Tibial artery (tissue), 4 donors: Measurements from ENCODE around the gene SLC32A1.

ENCODE experiments used
- DNase-seq, 2 donors: peaks; one replicate each; pipeline ENCODE4 v3.0.0-alpha.2; 2019
- H3K27ac ChIP-seq, 2 donors: fragments of 200-600 bp; sonication (generic) in 1 of 2; 1 replicate in 1 of 2; 2 replicates in 1 of 2; pipeline ENCODE4 v1.5.1; 2018 to 2019; ENCODE audit warnings: mild to moderate bottlenecking in 1 of 2
- H3K27me3 ChIP-seq, 2 donors: fragments of 200-600 bp; sonication (generic) in 1 of 2; one replicate each; pipeline versions ENCODE4 v1.5.1 to v1.6.0; 2016 to 2019
- H3K36me3 ChIP-seq, 3 donors: fragments of 200-600 bp; sonication (generic) in 2 of 3; one replicate each; pipeline ENCODE4 v1.5.1; 2016 to 2019; ENCODE audit warnings: mild to moderate bottlenecking in 2 of 3
- H3K4me1 ChIP-seq, 4 donors: fragments of 200-600 bp; sonication (generic) in 2 of 4; 1 replicate in 3 of 4; 2 replicates in 1 of 4; pipeline ENCODE4 v1.5.1; 2016 to 2019
- H3K4me3 ChIP-seq, 2 donors: fragments of 200-600 bp; sonication (generic) in 1 of 2; 1 replicate in 1 of 2; 2 replicates in 1 of 2; pipeline ENCODE4 v1.5.1; 2018 to 2019; ENCODE audit warnings: mild to moderate bottlenecking in 2 of 2
- H3K9me3 ChIP-seq, 3 donors: fragments of 200-600 bp; sonication (generic) in 1 of 3; one replicate each; pipeline ENCODE4 v1.5.1; 2016 to 2019
- intact Hi-C: fragments of 100-400 bp; cut with DNase I; formaldehyde crosslinking; loops from one replicate; pipeline ENCODE4 v1.15.0; 2023; ENCODE audit warnings: low total_unique reads
- TF ChIP-seq, protein P1 (sequence below), 2 experiments: fragments of 200-600 bp in 1 of 2; fragments of 450-650 bp in 1 of 2; IDR thresholded peaks; one replicate each; pipeline ENCODE4 v1.5.1; 2017 to 2019; ENCODE audit warnings: antibody characterized with exemption in 2 of 2, mild to moderate bottlenecking in 1 of 2, moderate library complexity in 1 of 2

SLC32A1 gene, protein sequence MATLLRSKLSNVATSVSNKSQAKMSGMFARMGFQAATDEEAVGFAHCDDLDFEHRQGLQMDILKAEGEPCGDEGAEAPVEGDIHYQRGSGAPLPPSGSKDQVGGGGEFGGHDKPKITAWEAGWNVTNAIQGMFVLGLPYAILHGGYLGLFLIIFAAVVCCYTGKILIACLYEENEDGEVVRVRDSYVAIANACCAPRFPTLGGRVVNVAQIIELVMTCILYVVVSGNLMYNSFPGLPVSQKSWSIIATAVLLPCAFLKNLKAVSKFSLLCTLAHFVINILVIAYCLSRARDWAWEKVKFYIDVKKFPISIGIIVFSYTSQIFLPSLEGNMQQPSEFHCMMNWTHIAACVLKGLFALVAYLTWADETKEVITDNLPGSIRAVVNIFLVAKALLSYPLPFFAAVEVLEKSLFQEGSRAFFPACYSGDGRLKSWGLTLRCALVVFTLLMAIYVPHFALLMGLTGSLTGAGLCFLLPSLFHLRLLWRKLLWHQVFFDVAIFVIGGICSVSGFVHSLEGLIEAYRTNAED

DNA sequence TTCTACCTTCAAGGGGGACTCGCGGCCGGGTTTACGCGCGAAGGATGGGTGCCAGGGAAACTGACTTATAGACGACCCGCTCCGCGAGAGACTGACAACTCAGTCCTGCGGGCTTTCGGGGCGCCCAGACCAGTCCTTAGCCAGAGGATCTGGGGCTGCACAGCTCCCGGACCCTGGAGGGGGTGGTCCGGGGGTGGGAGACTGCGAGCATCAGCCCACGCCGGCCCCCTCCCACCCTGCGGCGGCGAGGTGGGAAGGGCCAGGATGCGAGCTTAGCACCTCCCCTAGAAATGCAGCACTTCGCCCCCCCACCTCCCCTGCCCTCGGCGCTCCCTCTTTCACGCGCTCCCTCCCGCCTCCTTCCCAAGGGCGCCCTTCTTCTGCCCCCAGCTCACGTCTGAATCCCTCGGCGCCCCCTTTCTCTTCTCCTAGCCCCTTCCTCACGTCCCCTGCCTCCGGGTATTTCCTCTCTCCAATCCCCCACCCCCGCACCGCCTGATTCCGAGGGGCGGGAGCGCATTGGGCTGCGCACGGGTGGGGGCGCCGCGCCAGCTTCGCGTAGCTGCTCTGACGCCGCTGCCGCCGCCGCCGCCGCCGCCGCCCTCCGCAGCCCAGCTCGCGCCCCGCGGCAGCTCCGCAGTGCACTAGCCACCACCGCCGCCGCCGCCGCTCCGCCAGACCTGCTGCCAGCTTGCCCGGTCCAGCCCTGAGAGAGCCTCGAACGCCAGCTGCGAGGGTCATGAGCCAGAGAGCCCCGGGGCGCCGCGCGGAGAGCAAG lies at the start of gene SLC32A1:
Gene SLC32A1, plus strand, starts transcription at position 639 of the 778 bp plus-strand sequence. CDS start 239 bp downstream, outside the sequence.
- no peaks in the 10 kb centered on the region for H3K36me3 ChIP-seq
- H3K27ac ChIP-seq = no peak within 1 kb of the TSS
- no peak within 1 kb of the TSS for H3K4me3 ChIP-seq
- intact Hi-C loops = loop anchor here (10.0 kb wide), 1 partner anchor 161 kb away; no protein-coding TSS in a partner anchor
- H3K9me3 ChIP-seq = no peaks in the 10 kb centered on the region
- TF ChIP-seq, protein P1, sequence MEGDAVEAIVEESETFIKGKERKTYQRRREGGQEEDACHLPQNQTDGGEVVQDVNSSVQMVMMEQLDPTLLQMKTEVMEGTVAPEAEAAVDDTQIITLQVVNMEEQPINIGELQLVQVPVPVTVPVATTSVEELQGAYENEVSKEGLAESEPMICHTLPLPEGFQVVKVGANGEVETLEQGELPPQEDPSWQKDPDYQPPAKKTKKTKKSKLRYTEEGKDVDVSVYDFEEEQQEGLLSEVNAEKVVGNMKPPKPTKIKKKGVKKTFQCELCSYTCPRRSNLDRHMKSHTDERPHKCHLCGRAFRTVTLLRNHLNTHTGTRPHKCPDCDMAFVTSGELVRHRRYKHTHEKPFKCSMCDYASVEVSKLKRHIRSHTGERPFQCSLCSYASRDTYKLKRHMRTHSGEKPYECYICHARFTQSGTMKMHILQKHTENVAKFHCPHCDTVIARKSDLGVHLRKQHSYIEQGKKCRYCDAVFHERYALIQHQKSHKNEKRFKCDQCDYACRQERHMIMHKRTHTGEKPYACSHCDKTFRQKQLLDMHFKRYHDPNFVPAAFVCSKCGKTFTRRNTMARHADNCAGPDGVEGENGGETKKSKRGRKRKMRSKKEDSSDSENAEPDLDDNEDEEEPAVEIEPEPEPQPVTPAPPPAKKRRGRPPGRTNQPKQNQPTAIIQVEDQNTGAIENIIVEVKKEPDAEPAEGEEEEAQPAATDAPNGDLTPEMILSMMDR (IDR thresholded peaks at IDR 0.05) = no peak
- peaks cover 0 to 43% (median 33%) of the 10 kb centered on the region in 4 donors for H3K4me1 ChIP-seq
- H3K27me3 ChIP-seq = peaks cover 0 to 99% of the 10 kb centered on the region in 2 donors
- DNase-seq = no peak

DNA sequence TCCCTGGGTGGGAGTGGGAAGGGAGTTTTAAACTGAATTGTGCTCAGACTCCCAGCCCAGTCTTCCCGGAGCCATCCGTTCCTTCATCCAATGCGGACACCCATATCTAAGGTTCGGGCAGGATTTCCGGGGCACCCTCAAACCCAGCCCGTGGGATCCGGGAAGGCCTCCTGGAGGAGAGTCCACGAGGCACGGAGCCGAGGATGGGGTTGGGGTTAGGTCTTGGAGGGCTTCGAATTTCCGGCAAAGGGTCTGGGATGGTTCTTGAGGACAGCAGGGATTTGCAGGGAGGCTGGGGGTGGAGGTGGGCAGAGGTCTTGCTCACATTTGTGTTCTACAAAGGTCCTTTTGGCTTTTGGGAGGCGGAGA lies 49.5 kb upstream of the SLC32A1 start:
- DNase-seq = no peak
- TF ChIP-seq, protein P1 (IDR thresholded peaks at IDR 0.05) = no peak
- H3K4me1 ChIP-seq = peaks cover 0 to 12% (median 10%) of the 10 kb centered on the region in 4 donors
- H3K36me3 ChIP-seq = no peaks in the 10 kb centered on the region
- H3K27ac ChIP-seq = no peak overlapping the region
- H3K4me3 ChIP-seq = no peak overlapping the region
- H3K9me3 ChIP-seq = no peaks in the 10 kb centered on the region
- intact Hi-C loops = no loop called here
- H3K27me3 ChIP-seq = peaks cover 0 to 74% of the 10 kb centered on the region in 2 donors

DNA sequence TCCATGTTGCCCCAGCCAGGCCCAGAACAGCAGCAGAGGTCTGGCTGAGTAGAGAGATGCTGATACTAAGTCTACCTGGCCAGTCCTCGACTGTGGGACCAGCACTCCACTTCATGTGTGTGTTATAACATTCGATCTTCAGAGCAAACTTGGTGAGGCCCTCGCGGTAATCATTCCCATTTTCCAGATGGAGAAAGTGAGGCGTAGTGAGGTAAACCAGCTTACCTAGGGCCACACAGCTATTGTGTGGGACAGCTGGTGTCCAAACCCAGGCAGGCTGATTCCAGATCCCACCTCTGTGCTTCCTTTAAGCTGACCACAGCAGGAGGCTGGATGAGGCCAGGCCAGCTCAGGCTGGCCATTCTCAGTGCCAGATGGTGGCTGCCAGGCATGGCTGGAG lies 47.7 kb upstream of the SLC32A1 start:
- Histone ChIP-seq H3K36me3 (no peaks in the 10 kb centered on the region), H3K9me3 (no peaks in the 10 kb centered on the region), H3K27ac (no peak overlapping the region), H3K4me3 (no peak overlapping the region), H3K4me1 (peaks cover 0 to 12% (median 10%) of the 10 kb centered on the region in 4 donors), H3K27me3 (peaks cover 0 to 59% of the 10 kb centered on the region in 2 donors)
- TF ChIP-seq, protein P1 (IDR thresholded peaks at IDR 0.05) = no peak
- intact Hi-C loops = no loop called here
- DNase-seq = no peak

DNA sequence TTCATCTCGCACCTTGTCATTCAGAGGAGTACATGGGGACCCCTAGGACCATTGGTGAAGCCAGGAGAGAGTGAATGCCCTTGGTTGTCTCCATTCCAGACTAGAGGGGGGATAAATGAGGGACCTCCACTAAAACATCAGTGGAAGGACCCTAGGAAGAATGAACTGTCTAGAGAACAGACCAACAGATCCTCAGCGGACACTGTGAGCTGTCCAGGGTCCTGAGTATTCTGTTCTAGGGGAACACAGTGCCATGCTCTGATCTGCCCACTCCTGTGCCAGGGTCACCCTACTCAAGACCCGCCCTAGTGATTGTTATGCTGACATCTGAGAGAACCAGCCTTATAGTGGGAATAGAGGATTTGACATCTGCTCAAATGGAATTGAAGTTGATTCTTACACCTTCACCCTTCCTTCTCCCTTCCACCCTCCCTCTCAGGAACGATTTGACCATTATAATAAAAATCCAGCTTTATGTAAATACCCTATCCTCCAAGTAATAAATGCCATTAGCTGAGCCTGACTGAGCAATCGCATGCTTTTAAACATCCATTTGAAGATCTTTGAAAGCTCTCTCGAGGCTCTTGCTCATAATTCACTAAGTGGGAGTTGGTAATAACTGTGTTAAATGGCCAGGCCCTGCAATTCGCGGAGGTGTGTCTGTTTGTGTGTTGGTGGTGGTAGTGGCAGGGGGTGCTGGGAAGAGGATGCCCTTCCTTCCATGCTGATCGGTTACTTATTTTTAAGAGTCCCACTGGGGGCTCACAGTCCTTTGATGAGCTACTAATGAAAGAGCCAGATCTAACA lies 43.6 kb upstream of the SLC32A1 start:
- Histone ChIP-seq H3K4me3 (no peak overlapping the region), H3K27me3 (peaks cover 0 to 29% of the 10 kb centered on the region in 2 donors), H3K9me3 (no peaks in the 10 kb centered on the region), H3K27ac (no peak overlapping the region), H3K4me1 (no peaks in the 10 kb centered on the region), H3K36me3 (no peaks in the 10 kb centered on the region)
- peak in 1 of 2 donors; percentile 15 for DNase-seq
- TF ChIP-seq, protein P1 (IDR thresholded peaks at IDR 0.05) = no peak
- intact Hi-C loops = no loop called here

DNA sequence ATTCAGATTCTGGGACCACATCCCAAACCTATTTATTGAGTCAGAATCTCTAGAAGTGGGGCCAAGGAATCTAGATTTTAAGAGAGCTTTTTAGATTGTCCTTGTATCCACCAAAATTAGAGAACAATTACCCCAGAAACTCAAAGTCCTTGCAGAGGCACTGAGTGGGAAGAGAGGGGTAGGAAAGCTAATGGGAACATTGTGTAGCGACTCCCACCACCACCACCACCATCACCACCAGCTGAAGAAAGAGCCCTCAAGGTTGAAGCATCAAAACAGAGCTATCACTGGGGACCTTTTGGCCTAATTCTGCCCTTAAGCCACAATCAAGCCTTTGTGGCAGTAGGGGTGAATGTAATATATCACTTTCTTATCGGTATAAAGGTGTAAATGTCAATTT lies 39.0 kb upstream of the SLC32A1 start:
- Histone ChIP-seq H3K27me3 (peaks cover 0 to 21% of the 10 kb centered on the region in 2 donors), H3K4me3 (no peak overlapping the region), H3K9me3 (no peaks in the 10 kb centered on the region), H3K36me3 (no peaks in the 10 kb centered on the region), H3K4me1 (no peaks in the 10 kb centered on the region), H3K27ac (no peak overlapping the region)
- TF ChIP-seq, protein P1 (IDR thresholded peaks at IDR 0.05) = no peak
- intact Hi-C loops = no loop called here
- DNase-seq = no peak
